GM12891 (cell line): ENCODE measurements around the gene TFE3.

ENCODE experiments used
- PAX5 ChIP-seq: IDR thresholded peaks from 2 replicates; pipeline ENCODE4 v1.6.1; 2011; ENCODE audit warnings: low read length, moderate library complexity, mild to moderate bottlenecking; ENCODE audit not compliant: insufficient read depth, severe bottlenecking
- POLR2A ChIP-seq: IDR thresholded peaks from 2 replicates; pipeline ENCODE4 v1.6.1; 2011; ENCODE audit warnings: low read depth, low read length, control low read depth

DNA sequence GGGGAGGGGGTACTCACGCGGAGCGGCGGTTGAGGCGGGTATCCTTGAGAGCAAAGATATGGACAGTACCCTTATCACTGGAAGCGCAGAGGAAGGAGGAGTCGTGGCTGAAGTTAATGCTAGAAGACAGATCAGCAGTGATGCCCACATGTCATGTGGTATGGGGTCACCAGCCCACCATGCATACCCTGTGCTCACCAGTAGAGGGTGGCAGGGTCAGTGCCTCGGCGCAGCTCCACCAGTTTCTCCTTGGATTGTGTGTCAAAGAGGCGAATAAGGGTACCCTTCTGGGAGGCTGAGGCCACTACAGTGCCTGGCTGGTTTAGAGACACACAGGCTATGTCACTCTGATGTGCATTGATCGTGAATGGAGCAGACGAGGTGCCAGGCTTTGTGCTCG, 32.2 kb upstream of the TFE3 start:
- no peak for TF ChIP-seq POLR2A
- no peak for TF ChIP-seq PAX5
